Epithelial cell of esophagus (primary cell): ENCODE results near the gene PCDHGB3.
A peak's percentile ranks its signal among the peaks of the same experiment; 100 is the strongest.

Experiments used
- DNase-seq: peaks from one replicate; pipeline ENCODE4 v3.0.0; 2010; ENCODE audit warnings: low read depth
- H3K4me3 ChIP-seq: 2 replicates; pipeline ENCODE4 v1.5.1; 2011; ENCODE audit warnings: mild to moderate bottlenecking, low read length, control low read depth
- CTCF ChIP-seq: IDR thresholded peaks from 2 replicates; pipeline ENCODE4 v1.5.1; 2011; ENCODE audit warnings: low read depth, mild to moderate bottlenecking, low read length, control low read depth, inconsistent platforms; ENCODE audit not compliant: insufficient read depth; ENCODE audit errors: missing control alignments

The PCDHGB3 gene

GRCh38 chr5:141349917-141350619, 20.0 kb upstream of the PCDHGB3 start, which contains the start of gene PCDHGB1:
Gene PCDHGB1, plus strand, starts transcription at chr5:141350099. Its CDS starts 162 bp downstream, at chr5:141350261.
- TF ChIP-seq CTCF: peak; percentile 42
- DNase-seq: peak; percentile 38
- H3K4me3 ChIP-seq: peak within 1 kb of the TSS; percentile 15

- H3K4me3 ChIP-seq: no peak overlapping the region
- TF ChIP-seq CTCF: no peak
- DNase-seq: no peak
These were observed 18.5 kb upstream of the PCDHGB3 start for GRCh38 chr5:141351591-141351990.

GRCh38 chr5:141354900-141355469, 15.1 kb upstream of the PCDHGB3 start, which contains the start of gene PCDHGA4:
Gene PCDHGA4, plus strand, starts transcription at chr5:141355021. Its CDS starts 87 bp downstream, at chr5:141355108.
- DNase-seq: no peak
- TF ChIP-seq CTCF: peak; percentile 26
- peak within 1 kb of the TSS; percentile 6 for H3K4me3 ChIP-seq

- TF ChIP-seq CTCF: no peak
- H3K4me3 ChIP-seq: no peak overlapping the region
- no peak for DNase-seq
These were observed 14.4 kb upstream of the PCDHGB3 start for GRCh38 chr5:141355641-141356040.

GRCh38 chr5:141356133-141356532, 13.9 kb upstream of the PCDHGB3 start:
- TF ChIP-seq CTCF: no peak
- no peak overlapping the region for H3K4me3 ChIP-seq
- no peak for DNase-seq

- no peak overlapping the region for H3K4me3 ChIP-seq
- DNase-seq: no peak
- no peak for TF ChIP-seq CTCF
These were observed 13.1 kb upstream of the PCDHGB3 start for GRCh38 chr5:141356950-141357349.

- DNase-seq: peak; percentile 10
- TF ChIP-seq CTCF: no peak
- no peak within 1 kb of the TSS for H3K4me3 ChIP-seq
These were observed 10.1 kb upstream of the PCDHGB3 start, which contains the start of gene PCDHGB2 for GRCh38 chr5:141359790-141360426. Gene PCDHGB2, plus strand, starts transcription at chr5:141359994. Its CDS starts 142 bp downstream, at chr5:141360136.
